Right renal cortex interstitium (tissue), 3 donors: ENCODE measurements around the gene MYH11. TPM values are rescaled to one million over a fixed set of nuclear protein-coding genes. Genes with fewer than 3 reads are reported as not detected.
A peak's percentile ranks its signal among the peaks of the same experiment; 100 is the strongest.
"Not testable (repeated sequence)": the region's sequence is repeated elsewhere in the genome, so short reads cannot be mapped to it uniquely, and the experiment has no call there.

ENCODE experiments used
- DNase-seq, 3 donors: peaks; one replicate each; pipeline ENCODE4 v3.0.0-alpha.2; 2013; ENCODE audit warnings: low read depth in 3 of 3, low spot score in 2 of 3
- polyA plus RNA-seq, 3 donors: library from polyadenylated mRNA; unstranded; fragments of 120-200 nt; gene quantifications; one replicate each; pipeline ENCODE4 v1.2.1, GENCODE V29; 2013; ENCODE audit not compliant: insufficient read length in 3 of 3

MYH11 gene
- polyA plus RNA-seq, 3 donors, result 10.2 to 13.5 (median 11.1) TPM

DNA sequence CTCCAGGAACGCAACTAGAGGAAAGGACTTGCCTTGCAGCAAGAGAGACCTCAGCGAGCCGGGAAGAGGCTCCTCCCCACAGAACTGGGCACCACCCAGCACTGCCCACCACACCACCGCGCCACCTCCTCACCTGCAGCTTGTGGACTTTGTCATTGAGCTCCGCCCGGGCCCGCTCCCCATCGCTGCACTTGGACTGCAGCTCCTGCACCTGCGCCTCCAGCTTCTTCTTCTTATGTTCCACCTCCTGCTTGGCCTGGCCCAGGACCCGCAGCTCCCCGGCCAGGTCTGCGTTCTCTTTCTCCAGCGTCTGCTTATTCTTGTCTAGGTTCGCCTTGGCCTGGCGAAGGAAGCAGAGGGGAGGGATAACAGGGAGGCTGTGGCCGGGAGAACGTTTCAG, 130.1 kb downstream of the MYH11 start:
- no peak for DNase-seq

DNA sequence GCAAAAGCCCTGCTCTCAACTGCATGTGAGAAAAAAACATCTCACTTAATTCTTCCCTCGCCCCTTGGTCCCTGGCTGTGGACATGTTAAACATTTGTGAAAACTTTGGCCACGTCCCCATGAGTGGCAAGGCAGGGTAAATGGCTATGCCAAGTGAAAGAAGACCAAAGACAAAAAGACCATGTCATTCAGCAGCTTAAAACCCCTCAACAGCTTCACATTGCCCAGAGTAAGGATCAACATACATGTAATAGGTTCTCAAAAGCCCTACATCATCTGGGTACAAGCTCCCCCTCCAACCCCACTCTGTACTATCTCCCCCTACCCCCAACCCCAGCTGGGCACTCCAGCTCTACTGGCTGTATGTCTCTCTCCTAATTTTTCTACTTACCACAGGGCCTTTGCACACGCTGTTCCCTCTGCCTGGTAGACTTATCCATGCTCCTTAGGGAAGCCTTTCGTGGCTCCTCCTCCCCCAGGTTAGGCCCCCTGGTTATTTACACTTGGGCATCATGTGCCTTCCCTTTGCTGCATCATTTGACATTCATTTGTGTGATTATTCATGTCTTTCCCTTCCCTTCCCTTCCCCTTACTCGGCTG, 131.1 kb downstream of the MYH11 start:
- DNase-seq, result no peak

DNA sequence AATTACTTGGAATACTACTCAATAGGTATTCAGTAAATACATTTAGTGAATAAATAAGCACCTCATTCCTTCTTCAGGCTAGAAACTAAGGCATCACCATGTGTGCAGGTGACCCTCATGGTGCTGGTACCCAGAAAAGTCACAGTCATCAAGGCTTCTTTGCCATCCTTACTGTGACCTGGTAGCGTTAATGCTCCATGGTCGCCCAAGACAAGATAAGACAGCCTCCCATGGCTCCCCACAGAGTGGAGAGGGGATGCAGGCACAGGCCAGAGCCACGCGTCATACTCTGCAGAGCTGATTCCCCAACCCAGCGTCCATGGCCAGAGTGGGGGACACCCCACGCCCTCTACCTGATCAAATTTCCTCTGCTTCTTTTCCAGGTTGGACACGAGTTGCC, 133.0 kb downstream of the MYH11 start:
- no peak for DNase-seq

DNA sequence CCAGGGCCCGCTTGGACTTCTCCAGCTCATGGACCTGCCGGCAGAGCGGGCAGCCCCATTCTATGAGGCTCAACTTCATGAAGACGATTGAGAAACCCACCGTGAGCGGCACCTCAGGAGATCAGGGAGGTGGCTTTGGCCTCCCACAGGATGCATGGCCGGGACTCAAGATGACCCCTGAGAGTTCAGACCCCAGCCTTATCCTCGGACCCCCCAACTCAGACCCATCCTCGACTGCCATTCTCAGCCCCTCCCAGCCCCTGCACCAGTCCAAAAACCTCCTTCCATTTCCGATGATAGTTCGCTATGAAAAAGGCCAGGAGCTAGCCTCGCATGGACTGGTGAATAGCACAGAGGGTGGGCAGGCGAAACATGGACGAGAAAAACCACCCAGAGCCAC, 135.8 kb downstream of the MYH11 start:
- DNase-seq, result no peak

DNA sequence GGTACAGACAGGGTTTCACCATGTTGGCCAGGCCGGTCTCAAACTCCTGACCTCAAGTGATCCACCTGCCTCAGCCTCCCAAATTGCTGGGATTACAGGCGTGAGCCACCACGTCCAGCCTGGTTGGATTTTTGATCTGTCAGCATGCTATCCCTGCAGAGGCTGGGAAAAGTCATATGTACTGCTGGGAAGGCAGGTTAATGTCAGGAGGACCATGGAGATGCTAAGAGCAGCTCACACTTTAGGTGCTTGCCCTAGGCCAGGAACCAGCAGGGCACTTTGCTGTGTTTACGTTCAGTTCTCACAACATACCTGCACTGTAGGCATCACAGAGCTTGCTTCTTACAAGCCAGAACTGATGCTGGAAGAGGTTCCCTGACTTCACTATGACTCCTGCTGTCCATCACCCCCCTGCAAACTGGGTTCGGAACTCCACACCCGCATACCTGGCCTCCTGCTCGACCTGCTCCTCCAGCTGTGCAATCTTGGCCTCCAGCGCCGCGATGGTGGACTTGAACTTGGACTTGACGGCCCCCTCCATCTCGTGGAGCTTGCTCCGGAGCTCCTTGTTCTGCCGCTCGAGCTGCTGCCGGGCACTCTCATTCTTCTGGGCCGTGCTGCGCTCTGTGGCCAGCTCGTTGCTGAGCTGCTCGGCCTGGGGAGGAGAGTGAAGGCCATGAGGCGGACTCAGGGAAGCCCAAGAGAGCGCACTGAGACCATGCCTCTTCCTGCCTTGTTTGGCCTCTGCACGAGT, 140.0 kb downstream of the MYH11 start:
- DNase-seq, result no peak

DNA sequence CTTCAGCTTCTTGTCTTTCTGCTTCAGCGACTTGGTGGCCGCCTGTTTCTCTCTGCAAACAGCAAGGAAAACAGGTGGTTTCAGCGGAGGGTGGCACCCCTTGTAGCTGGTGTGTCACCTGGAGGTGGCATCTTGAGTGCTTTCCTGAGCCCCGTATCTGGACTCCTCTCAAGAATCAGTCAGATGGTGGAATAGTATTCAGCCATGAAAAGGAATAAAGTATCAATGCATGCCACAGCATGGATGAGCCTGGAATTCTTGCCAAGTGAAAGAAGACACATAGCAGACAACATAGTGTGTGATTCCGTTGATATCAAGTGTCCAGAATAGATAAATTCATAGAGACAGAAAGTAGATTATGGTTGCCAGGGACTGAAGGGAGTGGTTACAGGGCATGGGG, 141.6 kb downstream of the MYH11 start:
- DNase-seq, result no peak

DNA sequence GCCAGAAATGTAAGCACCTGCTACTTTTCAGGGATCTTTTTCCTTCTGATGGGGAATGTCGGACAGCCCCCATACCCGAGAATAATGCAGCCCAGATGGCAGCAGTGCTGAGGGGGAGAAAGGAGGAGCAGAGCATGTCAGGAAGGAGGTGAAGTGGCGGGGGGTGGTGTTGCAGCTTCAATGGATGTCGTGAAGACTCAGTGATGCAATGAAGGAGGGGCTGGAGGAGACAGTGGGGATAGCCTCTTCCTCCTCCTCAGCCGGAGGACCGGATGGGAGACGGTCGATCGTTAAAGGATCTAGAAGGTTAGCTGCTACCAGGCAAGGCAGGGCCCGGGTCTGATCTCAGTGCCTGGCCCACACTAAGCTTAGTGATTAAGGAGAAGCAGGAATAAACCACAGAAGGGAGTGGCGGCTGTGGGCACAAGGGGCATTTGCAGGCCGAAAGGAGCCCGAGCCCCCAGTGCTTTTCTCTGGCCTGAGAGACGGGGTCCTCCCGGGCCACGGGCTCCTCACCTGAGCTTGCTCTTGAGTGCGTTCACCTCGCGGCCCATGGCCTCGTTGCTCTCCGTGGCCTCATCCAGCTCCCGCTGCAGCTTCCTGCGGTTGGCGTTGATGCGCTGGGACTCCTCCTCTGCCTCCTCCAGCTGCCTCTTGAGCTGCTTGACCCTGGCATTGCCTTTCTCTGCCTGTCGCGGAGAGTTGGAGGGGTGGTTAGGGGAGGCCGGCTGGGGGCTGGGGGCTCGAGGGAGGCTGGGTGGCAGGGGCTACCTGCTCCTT, 142.2 kb downstream of the MYH11 start:
- DNase-seq, result no peak

DNA sequence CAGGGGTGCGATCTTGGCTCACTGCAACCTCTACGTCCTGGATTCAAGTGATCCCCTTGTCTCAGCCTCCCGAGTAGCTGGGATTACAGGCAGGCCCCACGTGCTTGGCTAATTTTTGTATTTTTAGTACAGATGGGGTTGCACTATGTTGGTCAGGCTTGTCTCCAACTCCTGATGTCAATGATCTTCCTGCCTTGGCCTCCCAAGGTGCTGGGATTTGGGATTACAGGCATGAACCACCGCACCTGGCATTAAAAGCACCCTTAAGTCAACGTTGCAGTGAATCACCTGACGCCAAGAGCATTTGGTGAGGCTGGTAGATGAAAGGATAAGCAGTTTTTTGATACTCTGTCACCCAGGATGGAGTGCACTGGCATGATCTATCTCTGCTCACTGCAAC, 147.8 kb downstream of the MYH11 start:
- no peak for DNase-seq

DNA sequence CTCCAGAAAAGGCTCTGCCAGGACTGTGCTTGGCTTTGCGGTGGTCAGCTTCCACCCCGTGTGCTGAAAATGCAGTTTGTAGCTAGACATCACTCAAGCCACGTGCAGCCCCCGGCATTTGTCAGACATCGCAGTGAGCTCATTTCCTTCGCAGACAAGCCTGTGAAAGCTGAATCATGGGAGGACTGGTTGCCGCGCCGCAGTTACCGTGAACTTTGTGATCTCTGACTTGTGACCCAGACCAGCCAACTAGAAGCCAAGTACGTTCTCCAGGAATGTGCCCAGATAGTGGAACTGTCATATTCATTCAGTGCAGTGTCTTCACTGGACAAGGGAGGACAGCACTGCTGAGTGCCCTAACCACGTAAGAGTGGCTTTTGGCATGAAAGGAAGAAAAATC, 148.7 kb downstream of the MYH11 start:
- DNase-seq, result no peak

DNA sequence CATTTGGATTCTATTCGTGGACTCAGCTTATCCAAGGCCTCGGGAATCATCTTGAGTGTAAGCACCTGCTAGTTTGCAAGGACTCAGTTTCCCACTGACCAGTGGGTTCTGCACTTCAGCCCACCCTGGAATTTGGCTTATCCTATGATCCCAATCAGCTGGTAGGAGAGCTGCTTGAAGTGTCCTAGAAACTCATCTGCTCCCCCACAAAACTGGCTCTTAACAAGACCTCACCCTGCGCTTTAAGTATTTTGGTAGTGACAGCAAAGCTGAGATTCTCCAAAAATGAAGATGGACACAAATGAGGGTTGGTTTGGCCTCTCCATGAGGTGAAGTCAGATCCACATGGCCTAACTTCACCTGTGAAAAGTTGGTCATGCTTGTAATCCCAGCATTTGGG, 149.5 kb downstream of the MYH11 start:
- no peak for DNase-seq

DNA sequence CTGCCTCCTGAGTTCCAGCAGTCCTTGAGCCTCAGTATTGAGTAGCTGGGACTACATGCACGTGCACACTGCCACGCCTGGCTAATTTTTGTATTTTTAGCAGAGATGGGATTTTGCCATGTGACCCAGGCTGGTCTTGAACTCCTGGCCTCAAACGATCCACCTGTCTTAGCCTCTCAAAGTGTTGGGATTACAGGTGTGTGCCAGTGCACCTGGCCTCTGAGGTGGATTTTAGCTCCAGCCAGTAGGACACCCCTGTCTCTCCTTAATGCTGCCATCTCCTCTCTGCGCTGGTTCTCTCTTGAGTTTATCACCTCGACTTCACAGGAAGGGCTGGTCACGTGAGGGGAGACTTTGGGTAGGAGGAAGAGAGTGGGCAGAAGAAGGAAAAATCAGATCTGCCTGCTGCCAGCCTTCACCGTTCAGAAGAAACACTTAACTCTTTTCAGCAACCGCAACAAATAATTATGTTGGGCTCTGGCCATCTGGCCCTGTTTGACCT, 151.7 kb downstream of the MYH11 start:
- DNase-seq, result no peak

DNA sequence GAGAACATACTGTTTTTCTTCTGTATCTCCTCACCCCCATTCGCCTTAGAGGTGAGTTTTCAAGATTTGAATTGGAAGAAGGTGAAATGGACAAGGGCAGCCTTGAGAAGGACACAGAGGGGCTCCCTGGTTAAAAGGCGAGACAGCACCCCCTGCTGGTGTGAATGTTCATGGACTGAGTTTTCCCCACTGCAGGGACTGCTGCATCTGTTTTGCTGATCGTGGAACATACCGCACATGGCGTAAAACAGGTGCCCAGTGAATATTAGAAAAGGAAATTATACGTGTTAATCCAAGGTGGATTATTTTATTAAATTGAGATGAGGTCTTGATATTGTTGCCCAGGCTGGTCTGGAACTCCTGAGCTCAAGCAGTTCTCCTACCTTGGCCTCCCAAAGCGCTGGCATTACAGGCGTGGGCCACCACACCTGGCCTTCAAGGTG, 152.3 kb downstream of the MYH11 start:
- DNase-seq, result peak in 2 of 3 donors; percentile 45 to 51

DNA sequence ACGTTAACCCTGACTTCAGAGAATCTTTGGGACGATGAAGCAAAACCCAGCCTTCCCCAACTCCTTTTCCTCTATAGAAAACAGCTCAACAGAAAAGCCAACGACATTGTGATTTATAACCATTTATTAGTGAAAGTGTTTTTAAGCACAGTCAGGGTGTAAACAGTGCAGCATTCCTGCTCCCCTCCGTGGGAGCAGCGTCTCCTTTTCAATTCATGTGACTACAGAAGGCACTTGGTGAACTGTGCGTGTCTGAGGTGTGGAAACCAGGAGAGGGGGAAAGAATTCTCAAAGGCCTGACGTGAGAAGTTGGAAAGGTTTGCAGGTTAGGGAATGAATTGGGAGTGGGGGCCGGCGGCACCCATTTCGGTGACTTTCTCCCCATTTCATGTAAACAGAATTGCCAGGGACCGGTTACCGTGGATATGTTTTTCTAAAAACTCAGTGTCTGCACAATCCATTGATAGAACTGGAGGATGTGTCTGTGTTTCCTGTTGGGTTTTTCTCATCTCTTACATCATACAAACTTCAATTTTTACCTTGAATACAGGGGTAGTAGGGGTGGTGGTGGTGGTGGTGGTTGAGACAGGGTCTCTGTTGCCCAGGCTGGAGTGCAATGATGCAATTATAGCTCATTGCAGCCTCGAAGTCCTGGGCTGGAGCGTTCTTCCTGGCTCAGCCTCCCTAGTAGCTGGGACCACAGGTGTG, 153.6 kb downstream of the MYH11 start:
- no peak for DNase-seq

DNA sequence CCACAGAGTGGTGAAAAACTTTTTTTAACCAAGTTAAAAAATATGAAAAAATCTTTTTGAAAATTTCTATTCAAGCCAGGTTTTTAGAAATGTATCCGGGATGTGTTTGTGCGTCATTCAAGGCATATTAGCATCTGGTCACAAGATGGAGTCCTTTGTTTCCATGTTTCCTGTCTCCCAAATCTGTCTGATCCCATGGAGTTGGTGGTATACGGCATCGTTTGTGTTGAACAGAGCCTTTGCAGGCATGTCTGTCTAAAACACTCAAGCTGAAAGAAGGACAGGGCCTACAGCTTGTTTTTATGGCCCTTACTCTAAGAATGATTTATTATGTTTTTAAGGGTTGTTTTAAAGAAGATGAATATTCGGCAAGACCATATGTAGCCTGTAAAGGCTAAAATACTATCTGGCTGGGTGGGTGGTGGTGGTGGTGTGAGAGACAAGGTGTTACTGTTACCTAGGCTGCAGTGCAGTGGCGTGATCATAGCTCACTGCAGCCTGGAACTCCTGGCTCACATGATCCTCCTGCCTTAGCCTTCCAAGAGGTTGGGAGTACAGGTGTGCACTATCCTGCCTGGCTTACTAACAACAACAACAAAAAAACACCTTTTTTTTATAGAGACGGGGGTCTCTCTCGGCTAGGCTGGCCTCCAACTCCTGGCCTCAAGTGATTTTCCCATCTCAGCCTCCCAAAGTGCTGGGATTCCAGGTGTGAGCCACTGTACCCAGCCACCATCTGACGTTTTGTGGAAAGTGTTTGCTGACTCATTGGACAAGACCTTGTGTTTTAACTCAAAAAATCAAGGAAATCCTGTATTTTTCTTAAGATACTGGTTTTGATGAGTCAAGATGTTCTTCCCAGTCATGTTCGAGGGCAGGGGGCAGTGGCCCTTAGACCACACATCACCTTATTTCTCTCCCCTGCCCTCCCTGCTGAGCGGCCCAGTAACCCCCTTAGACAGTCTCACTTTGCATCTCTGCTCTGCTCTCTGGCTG, 154.6 kb downstream of the MYH11 start:
- no peak for DNase-seq

DNA sequence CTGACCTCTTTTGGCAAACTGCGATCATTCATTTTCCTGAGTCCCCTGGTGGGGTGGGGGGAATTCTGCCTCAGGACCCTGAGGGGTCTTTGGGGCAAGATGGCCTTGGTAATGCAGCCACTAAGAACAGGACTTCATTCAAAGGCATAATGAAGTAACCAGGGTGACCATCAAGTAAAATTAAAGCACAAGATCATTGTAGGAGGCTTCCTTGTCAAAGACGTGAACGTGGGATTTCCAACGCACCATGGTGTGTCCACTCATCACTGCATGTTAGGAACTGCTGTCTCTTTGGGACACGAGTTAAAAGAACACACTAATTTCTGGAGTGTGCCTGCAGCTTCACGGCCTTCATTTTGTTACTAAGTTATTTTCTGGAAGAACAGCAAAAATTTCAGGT, 155.5 kb downstream of the MYH11 start:
- no peak for DNase-seq

DNA sequence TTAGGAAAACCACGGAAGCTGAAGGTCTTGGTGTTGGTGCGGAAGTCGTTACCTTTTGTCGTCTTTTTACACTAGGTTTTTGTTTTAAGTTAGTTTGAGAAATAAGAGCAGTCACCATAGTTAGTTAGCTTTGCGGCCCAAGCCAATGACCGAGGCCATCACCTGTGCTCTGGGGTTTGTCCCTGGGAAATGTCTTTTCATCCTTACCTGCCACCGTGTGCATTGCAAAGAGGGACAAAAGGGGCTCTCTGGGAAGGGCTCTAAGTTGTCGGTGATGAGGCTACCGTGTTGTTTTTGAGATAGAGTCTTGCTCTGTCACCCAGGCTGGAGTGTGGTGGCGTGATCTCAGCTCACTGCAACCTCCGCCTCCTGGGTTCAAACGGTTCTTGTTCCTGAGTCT, 157.0 kb downstream of the MYH11 start:
- no peak for DNase-seq

DNA sequence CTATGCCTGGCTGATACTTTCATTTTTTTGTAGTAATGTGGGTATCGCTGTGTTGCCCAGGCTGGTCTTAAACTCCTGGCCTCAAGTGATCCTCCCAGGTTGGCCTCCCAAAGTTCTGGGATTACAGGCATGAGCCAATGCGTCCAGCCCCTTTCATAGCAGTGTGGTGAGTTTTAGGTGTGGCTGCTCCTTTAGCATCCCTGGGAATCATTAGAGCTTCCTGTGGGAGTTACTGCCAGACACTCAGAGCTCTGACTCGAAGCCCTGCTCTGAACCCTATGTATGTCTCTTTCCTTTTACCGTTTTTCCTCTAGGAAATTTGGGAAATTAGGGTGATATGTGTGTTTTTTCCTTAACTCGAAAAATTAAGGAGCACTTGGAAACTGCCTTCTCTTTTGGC, 162.3 kb downstream of the MYH11 start:
- DNase-seq, result no peak

DNA sequence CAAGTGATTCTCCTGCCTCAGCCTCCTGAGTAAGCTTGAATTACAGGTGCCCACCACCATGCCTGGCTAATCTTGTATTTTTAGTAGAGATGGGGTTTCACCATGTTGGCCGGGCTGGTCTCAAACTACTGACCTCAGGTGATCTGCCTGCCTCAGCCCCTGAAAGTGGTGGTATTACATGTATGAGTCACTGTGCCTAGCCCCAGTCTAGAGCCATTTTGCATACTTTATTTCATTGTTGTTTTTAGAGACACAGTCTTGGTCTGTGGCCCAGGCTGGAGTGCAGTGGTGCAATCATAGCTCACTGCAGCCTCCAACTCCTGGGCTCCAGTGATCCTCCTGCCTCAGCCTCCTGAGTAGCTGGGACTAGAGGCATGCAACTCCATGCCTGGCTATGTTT, 164.3 kb downstream of the MYH11 start:
- DNase-seq, result not testable (repeated sequence)

DNA sequence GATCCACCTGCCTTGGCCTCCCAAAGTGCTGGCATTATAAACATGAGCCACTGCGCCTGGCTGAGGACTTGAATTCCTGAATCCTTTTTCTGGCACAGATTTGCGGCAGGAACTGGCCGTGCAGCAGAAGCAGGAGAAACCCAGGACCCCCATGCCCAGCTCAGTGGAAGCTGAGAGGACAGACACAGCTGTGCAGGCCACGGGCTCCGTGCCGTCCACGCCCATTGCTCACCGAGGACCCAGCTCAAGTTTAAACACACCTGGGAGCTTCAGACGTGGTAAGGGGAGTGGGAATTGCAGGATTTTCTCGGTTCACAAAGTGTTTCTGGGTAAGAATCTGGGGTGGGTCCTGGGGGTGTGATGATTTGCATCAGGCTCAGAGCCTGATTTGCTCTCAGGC, 165.8 kb downstream of the MYH11 start:
- DNase-seq, result no peak

DNA sequence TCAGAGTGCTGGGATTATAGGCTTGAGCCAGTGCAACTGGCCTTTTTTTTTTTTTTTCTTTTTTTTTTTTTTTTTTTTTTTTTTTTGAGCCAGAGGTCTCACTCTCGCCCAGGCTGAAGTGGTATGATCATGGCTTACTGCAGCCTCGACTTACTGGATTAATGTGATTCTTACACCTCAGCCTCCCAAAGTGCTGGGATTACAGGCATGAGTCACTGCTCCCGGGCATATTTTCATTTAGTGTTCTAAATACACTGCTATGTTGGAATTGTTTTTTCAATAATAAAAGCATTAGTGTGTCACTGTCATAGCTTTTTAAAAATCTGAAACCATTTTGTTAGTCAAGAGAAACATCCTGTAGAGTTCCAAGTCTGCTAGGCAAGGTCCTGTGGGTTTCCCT, 166.5 kb downstream of the MYH11 start:
- no peak for DNase-seq
